LHCN-M2 (cell line): ENCODE data around the gene LIPK. TPM values are rescaled to one million over a fixed set of nuclear protein-coding genes. Genes with fewer than 3 reads are reported as not detected.
"Not testable (repeated sequence)": the region's sequence is repeated elsewhere in the genome, so short reads cannot be mapped to it uniquely, and the experiment has no call there.

Experiments
- DNase-seq: peaks from one replicate; pipeline ENCODE4 v3.0.0-alpha.2; 2012; ENCODE audit warnings: low read depth
- total RNA-seq: library from RNA; depleted of rRNA; stranded (reverse); fragments of >200 nt; gene quantifications from 2 replicates; pipeline ENCODE4 v1.2.3, GENCODE V29; 2014

LIPK gene
- total RNA-seq, 1 experiment from 2014 or later = 0.17 TPM

DNA sequence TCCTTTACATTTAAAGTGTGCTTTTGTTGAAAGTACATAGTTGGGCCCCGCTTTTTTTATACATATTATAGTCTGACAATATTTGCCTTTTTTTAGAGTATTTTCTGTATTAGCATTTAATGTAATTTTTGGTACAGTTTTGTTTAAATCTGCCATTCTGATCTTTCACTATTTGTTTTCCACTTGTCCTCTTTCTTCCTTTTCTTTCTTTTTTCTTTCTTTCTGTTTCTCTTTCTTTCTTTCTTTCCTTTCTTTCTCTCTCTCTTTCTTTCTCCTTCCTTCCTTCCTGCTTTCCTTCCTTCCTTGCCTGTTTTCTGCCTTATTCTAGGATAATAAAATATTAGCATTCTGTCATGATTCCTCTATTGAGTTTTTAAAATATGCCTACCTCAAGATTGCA lies 9.5 kb downstream of the LIPK start:
- DNase-seq = no peak

DNA sequence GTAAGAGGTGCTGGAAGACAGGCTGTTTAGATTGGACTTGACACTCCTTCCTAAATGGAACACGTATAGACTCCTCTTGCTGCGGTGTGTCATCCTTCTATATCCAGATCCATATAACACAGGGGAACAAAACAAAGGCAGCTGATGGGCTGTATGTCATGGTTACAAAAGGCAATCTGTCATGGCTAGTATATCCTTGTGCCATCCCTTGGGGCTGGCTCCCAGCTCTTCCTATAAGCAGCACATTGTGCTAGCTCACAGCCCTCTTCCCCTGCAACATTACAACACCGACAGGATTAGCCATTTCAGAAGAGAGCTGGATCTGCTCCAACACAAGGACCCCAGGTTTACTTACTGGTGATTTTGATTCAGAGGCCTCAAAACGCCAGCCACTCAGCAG lies 15.3 kb downstream of the LIPK start:
- DNase-seq = no peak

DNA sequence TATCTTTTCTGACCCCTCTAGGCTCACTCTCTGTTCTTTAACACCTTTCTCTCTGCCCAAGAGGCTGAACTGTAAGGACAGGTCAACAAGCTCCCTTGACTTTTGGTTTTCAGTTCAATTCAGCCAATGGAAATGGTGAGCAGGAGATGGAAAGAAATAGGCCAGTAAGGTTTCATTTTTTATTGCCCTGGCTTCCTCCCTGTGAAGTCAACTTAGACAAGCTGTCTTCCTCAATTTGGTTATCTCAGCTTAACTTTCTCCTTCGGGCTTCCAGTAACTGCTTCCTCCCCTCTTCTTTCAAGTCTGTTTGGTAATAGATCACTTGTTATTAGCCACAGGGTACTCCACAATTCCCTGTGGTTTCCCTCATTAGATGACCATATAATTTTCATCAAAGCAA lies 19.7 kb downstream of the LIPK start:
- no peak for DNase-seq

DNA sequence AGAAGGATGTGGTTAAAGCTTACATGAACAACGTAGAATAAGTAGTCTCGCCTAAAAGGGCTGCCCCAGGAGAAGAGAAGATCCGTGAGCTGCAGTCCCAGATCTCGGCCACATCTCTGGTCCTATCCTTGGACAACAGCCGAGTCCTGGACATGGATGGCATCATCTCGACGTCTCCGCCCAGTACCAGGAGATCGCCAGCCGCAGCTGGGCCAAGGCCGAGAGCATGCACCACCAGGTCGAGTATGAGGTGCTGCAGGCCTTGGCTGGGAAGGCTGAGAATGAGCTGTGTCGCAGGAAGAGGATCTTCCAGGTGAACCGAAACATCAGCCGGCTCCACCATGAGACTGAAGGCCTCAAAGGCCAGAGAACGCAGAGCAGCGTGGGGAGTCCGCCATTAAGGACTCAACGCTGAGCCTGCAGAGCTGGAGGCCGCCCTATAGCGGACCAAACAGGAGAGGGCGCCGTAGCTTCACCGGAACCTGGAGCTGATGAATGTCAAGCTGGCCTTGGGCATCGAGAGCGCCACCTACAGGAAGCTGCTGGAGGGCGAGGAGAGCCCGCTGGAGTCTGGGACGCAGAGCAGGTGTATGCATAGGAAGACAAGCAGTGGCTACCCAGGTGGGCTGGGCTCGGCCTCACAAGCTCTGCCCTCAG lies 22.2 kb downstream of the LIPK start:
- peak; percentile 10 for DNase-seq

DNA sequence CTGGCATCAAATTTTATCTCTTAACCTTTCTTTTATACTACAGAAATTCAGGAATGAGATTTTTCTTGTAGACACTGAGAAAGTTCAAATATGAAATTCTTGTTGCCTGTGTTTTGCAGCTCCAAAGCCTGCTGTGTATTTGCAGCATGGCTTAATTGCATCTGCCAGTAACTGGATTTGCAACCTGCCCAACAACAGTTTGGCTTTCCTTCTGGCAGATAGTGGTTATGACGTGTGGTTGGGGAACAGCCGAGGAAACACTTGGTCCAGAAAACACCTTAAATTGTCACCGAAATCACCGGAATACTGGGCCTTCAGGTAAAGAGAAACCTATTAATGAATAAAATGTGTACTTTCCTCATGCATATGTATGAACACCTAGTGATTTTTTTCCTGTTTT lies 24.8 kb downstream of the LIPK start:
- no peak for DNase-seq

DNA sequence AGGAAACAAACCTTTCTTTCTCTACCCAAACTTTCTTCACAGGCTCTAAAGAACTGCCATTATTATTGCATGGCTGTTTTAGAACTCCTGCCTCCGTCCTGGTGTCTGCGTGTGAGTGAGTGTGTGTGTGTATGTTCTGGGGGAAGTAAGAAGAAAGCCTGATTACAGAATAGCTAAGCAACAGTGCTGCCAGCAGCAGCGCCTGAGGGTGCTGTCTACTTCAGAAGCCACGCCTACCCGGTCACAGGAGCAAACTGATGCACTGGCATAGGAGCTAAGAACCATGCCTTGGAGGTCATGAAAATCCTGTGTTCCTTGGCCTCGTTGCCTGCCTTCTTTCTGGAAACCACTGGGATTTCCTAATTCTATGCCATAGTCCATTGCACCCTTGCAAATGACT lies 25.2 kb downstream of the LIPK start:
- DNase-seq = no peak

DNA sequence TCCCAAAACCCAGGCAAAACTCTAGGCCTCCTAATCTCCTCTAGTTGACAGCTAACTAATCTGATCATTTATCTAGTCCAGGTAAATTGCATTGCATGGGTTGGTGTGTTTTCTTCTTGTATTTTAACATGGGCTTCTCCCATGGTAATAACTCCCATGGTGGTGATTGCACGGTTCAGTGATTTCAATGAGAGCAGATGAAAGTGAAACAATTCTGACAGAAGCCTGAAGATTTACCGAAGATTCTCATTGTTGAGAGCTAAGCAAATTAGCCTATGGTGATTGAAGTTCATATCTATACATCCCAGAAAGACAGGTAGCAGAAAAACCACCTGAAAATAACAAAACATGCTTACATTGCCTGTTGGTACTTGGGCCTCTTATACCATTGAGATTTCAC lies 27.2 kb downstream of the LIPK start:
- no peak for DNase-seq

DNA sequence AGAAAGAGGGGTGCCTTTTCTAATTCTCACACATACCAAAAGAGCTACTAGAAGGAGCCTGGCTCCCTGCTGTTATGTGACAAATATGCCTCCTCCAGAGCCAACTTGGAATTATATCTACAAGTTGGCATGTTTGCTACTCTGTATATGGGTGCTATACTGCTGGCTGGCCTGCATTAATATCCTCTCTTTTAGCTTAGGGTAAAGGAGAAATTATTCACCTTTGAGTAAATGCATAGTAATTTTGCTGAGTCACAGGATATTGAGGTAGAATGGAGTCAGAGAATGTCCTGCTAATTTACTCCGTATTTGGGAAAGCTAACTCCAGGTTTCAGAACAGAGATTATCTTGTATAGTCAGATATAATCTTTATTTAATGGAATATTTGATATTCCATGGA lies 29.6 kb downstream of the LIPK start:
- peak; percentile 9 for DNase-seq

DNA sequence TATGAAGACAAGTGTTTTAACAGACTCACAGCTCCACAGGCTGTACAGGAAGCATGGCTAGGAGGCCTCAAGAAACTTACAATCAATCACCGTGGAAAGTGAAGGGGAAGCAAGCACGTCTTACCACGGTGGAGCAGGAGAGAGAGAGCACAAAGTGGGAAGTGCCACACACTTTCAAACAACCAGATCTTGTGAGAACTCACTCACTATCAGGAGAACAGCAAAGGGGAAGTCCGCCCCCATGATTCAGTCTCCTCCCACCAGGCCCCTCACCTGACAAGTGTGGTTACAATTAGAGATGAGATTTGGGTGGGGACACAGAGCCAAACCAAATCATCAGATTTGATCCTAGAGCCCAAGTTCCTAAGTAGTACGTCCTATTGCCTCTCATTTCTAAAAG lies 35.9 kb downstream of the LIPK start:
- DNase-seq = not testable (repeated sequence)

DNA sequence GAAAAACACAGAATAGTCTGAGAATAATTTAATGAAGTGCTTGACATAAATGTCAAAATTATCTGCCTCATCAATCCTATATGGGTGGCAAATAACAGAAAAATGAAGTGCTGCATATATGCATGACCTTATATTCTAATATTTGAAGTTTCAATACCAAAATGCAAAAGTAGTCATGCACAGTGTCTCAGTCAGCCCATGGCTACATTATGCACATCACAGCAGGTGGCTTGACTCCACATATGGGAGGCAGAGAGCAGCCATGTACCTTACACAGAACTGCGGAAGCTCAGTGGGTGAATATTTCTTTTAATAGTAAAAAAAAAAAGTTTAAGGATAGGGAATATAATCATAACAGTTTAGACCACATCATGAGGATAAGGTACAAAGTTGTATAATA lies 36.4 kb downstream of the LIPK start:
- DNase-seq = no peak

DNA sequence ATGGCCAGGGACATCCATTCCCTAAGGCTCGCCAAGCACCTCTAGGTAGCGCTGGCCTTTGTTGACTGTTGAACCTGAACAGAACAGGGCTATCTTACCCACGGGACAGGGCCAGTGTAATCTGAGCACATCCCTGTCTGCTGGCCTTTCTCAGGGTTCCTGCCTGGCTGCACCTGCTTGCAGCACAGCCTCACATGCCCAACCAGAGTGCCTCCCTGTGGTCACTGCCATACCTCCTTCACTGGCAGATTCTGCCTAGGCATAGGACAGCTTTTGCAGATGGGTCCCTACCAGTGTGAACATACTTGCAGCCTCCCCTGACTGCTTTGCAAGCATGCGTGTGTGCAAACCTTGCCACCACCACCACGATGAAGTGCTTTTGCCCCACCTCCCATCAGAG lies 38.0 kb downstream of the LIPK start:
- no peak for DNase-seq

DNA sequence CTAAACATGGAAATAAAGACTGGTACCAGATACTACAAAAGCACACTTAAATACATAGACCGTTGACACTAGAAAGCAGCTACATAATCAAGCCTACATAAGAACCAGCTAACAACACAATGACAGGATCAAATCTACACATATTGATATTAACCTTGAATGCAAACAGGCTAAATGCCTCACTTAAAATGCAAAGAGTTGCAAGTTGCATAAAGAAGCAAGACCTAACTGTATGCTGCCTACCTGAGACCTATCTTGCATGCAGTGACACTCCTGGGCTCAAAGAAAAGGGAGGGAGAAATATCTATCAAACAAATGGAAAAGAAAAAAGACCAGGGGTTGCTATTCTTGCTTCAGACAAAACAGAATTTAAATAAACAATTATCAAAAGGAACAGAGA lies 39.6 kb downstream of the LIPK start:
- DNase-seq = no peak

DNA sequence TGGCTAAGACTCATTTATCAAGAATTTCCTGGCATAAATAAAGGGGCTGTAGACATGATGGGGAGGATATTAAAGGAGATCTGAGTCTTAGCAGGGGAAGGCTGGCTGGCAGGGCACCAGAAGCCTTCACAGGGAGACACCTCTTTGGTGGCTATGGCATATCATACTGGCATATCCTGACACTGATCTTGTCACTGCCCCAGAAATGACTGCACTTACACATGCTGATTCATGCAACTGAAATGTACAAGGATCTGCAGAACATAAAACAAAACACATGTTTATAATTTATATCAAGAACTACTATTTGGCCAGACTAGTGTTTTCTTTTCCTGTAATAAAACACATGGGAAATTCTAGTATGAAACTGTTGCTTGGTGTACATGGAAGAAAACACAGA lies 48.2 kb downstream of the LIPK start:
- DNase-seq = peak; percentile 67

DNA sequence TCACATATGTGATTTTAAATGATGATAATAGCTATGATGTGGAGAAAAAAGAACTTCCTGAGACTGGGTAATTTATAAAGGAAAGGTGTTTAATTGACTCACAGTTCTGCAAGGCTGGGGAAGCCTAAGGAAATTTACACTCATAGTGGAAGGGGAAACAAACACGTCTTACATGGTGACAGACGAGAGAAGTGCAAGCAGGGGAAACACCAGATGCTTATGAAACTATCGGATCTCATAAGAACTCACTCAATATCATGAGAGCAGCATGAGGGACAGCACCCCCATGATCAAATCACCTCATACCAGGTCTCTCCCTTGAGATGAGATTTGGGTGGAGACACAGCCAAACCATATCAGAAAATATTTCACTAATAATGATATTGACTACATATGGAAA lies 49.7 kb downstream of the LIPK start:
- DNase-seq = no peak

DNA sequence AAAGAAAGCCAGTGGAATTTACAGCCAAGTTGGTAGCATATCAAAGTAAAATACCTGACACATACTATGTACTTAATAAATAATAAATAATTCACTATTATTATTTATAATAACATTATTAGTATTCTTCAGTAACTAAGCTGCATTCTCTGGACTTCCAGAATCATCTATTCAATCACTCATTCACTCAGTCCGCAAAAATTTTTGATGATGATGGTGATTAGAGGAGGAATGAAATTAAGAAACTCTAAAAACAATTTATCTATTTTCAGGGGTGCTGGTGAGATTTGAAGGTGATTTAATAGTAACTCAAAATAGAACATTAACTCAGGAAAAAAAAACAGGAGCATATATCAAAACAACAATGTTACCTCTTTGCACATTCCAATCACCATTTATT lies 50.6 kb downstream of the LIPK start:
- DNase-seq = no peak

DNA sequence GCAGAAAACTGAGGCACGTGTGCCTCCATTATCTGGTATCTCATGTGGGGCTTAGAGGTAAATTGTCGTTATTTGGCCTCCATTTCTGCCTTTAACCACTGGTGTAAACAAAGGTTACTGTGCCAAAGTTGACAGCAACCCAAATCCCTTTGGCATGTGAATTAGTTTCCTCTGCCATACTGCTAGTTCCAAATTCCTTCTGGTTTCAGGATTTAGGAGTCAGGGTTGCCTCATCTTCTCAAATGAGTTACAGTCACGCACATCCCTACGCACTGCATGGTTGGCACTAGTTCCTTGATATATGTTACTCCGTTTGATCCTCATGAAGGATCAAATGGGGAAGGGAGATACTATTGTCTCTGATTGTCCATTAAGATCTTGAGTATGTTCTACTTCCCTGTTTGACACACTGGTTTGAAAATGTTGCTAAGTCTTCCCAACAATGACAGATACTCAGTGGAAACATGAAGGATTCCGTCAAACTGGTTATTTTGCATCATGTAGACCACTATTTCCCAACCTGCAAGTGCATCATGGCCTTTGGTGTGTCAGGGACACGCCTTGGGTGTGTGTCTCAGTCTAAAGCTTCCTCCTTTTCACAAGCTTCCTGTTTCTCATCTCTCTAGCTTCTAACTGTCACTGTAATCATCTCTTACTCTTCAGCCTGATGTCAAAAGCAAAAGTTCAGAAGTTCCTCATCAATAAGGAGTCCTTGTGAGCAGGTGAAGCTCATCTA lies 53.5 kb downstream of the LIPK start, which contains the start of gene LIPN:
TSS of gene LIPN (plus strand) at position 655 of the 736 bp plus-strand sequence. CDS start 1,386 bp downstream, outside the sequence.
- no peak for DNase-seq

DNA sequence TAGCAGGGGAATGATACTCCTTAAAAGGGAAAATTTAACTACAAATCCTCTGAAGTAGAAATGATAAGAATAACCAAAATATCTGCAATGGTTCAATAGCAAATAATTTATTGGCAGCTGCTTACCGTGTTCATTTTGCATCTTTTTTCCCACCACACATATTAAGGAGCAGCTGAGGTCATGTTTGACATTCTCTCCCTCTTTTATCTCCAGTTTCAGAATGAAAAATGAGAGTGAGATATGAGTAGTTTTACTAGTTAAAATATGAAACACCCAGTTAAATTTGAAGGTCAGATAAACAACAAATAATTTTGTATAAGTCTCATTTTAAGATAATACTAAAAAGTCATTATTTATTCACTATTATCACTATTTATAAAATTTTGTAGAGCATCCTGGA lies 56.9 kb downstream of the LIPK start:
- DNase-seq = no peak

DNA sequence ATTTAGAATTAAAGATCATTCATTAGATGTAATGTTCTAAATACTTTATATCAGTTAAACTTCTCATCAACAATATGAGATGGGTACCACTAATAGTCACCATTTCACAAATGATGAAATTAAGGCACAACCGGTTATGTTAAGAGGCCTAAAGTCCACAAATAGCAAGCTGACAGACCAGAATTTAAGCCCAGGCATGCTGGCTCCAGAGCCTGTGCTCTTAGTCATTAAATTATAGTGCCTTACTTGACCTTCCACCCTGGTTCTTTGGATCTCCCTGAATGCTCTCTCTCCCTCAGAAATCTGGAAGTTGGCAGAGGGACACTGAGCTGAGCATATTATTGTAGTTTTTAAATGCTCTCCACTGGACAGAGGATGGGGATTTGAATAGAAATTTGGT lies 57.4 kb downstream of the LIPK start:
- DNase-seq = no peak

DNA sequence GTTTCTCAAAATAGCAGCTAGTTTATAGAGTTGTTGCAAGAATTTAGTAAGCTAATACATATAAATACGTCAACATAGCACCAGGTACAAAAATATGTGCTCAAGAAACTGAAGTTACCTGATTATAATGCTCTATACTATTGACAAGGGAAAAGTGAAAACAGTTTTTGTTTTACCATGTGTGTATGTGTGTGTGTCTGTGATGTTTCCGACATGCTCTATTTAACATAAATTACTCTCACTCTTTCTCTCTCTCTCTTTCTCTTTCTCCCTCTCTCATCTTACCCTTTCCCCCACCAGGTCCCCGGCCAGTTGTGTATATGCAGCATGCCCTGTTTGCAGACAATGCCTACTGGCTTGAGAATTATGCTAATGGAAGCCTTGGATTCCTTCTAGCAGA lies 58.1 kb downstream of the LIPK start:
- DNase-seq = no peak

DNA sequence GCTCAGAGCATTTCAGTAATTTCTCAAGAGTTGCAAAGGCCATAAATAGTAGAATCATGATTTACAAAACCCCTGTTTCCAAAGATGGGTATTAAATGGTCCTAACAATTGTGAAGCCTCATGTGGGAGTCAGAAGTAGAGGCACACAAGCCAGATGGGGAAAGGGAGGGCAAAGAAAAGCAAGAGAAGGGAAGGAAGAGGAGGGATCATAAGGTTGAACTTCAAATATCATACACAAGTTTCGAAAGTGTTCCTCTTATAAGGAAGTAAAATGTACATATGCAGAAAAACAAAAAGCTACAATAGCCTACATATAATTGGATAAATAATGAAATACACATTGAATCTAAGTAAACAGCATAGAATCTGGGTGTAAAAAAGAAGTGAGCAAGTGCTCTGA lies 59.8 kb downstream of the LIPK start:
- DNase-seq = no peak

DNA sequence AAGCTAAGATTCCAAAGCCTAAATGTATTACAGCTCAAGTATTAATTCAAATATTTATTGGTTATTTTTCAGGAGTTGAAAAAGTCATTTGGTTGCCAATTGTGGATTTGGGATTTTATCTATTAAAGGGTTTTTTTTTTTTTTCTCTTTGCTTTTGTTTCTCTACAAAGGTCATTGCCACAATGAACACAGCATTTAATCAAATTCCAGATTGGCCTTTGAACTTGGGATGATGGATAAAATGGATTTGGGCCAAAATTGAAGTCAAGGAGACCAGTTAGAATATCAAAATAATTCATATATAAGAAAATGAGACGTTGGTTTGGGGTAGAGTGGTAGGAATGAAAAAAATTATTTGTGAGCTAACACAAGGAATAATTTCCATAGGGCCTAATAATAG lies 63.3 kb downstream of the LIPK start:
- DNase-seq = no peak

DNA sequence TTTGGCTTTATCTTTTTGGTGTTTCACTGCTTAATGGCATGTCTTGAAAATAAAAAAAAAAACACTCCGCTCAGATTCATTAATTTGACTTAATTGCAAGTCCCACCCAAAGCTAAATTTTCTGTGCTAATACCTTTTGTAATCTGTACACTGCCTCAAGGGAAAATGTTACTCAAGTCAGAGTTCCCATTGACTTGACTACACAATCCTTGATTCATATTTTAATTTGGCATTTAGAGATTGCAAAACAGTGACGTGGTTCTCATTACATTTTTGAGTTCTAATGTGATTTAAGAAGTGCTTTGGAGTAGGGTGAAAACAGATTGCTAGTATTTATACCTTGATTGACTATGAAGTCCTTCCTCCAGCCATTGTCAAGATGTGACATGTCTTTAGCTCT lies 75.2 kb downstream of the LIPK start:
- no peak for DNase-seq

DNA sequence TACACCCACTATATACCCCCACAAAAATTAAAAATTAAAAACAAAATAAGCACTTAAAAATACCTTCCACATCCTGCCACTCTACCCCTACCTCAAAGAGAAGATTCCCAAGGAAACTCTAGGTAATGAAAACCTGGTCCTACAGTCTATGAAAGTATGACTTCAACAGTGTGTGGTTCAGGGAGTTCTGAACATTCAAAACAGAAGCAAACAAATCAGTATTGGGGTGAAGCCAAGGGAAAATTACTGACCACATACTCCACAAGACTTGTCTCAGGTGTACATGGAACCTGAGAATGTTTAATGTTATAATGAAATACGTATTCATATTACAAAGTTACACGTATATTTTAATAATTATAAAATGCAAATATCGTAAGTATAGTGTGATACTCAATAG lies 76.2 kb downstream of the LIPK start:
- no peak for DNase-seq

DNA sequence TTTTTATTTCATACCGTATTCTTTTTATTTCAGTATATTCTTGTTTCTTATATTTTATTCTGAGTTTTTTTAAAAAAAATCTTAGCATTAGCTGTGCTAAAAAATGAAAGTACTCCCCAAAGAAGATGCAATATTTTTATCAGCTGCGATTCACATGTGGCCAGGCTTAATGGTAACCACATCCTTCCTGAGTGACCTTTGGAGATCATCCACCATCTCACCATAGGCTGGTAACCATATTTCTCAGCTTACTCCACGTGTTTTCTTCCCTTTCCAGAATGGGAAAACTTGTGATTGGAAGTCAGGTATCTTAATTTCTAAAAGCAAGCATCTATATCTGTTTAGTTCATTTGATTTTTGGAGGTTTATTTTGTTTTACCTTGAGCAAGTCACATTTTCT lies 77.7 kb downstream of the LIPK start:
- peak; percentile 77 for DNase-seq
